Neural progenitor cell (in vitro differentiated cells): Measurements from ENCODE around the gene PACRG.

ENCODE experiments used
- CTCF ChIP-seq: fragments of 200-600 bp; sonication (generic); IDR thresholded peaks from 2 replicates; pipeline ENCODE4 v1.5.1; 2017; ENCODE audit warnings: antibody characterized with exemption, mild to moderate bottlenecking
- EZH2phosphoT487 ChIP-seq: fragments of 200-600 bp; sonication (generic); IDR thresholded peaks from 2 replicates; pipeline ENCODE4 v1.6.1; 2017; ENCODE audit warnings: antibody characterized with exemption

GRCh38 chr6:163324326-163324687 is 596.5 kb downstream of the PACRG start:
- TF ChIP-seq CTCF (no peak), EZH2phosphoT487 (no peak)
